PFSK-1 (cell line): ENCODE measurements around the gene HAUS5.

Source experiments
- POLR2AphosphoS5 ChIP-seq: IDR thresholded peaks from 2 replicates; pipeline ENCODE4 v1.6.1; 2012; ENCODE audit warnings: low read depth, mild to moderate bottlenecking, control low read depth, low read length, moderate library complexity
- TAF1 ChIP-seq: IDR thresholded peaks from 2 replicates; pipeline ENCODE4 v1.6.1; 2012; ENCODE audit warnings: low read length, control low read depth, borderline replicate concordance; ENCODE audit not compliant: insufficient read depth

GRCh38 chr19:35607661-35608060 lies 4.9 kb upstream of the HAUS5 start:
- TF ChIP-seq POLR2AphosphoS5 (no peak), TAF1 (no peak)
